BE2C (cell line): ENCODE results near the gene TNFAIP2.
"Not testable (repeated sequence)": the region's sequence is repeated elsewhere in the genome, so short reads cannot be mapped to it uniquely, and the experiment has no call there.

Source experiments
- DNase-seq: peaks from one replicate; pipeline ENCODE4 v3.0.0-alpha.2; 2020
- H3K27me3 ChIP-seq: fragments of 250-450 bp; sonication (Bioruptor Pico); 2 replicates; pipeline ENCODE4 v1.5.1; 2020; ENCODE audit warnings: mild to moderate bottlenecking
- H3K36me3 ChIP-seq: fragments of 250-450 bp; sonication (Bioruptor Pico); 2 replicates; pipeline ENCODE4 v1.5.1; 2020; ENCODE audit warnings: mild to moderate bottlenecking
- H3K4me1 ChIP-seq: fragments of 250-450 bp; sonication (Bioruptor Pico); 2 replicates; pipeline ENCODE4 v1.5.1; 2020
- H3K4me3 ChIP-seq: 2 replicates; pipeline ENCODE4 v1.5.1; 2011; ENCODE audit warnings: low read depth, low read length
- H3K9me3 ChIP-seq: fragments of 250-450 bp; sonication (Bioruptor Pico); 2 replicates; pipeline ENCODE4 v1.5.1; 2020
- TF ChIP-seq, protein P1 (sequence below): IDR thresholded peaks from 2 replicates; pipeline ENCODE4 v1.5.1; 2012; ENCODE audit warnings: mild to moderate bottlenecking, low read depth, low read length

TNFAIP2 gene

DNA sequence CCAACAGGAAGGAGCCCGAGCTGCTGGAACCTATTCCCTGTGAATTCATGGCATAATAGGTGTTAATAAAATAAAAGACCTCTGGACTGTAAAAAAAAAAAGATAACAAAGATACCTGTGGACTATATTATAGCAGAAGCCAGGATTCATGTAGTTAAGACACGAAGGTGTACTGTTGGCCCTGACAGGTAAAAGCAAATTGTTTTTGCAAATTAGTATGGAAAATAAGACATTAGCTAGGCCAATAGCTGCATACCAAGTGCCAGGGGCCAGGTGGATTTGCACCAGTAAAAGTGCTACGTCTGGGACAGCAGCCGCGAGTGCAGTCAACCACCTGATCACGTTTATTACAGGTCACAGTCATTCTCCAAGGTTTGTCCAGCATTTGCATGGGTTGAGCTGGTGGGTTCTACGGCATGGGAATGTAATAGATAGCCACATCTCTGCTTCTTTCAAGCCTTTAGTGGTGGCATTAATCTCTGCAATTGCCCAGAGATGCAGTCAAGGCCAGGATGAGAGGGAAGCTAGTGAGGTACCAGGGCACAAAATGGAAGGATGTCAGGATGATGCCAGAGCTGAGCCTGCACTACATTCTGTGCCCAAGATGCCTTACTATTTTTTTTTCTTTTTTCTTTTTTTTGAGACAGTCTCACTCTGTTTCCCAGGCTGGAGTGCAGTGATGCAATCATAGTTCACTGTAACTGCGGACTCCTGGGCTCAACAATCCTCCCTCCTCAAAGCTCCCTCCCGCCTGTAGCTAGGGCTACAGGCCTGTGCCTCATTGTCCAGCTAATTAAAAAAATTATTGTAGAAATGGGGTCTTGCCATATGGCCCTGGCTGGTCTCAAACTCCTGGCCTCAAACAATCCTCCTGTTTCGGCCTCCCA lies 26.3 kb downstream of the TNFAIP2 start:
- H3K27me3 ChIP-seq, result no peaks in the 10 kb centered on the region
- no peaks in the 10 kb centered on the region for H3K9me3 ChIP-seq
- no peaks in the 10 kb centered on the region for H3K4me1 ChIP-seq
- TF ChIP-seq, protein P1, sequence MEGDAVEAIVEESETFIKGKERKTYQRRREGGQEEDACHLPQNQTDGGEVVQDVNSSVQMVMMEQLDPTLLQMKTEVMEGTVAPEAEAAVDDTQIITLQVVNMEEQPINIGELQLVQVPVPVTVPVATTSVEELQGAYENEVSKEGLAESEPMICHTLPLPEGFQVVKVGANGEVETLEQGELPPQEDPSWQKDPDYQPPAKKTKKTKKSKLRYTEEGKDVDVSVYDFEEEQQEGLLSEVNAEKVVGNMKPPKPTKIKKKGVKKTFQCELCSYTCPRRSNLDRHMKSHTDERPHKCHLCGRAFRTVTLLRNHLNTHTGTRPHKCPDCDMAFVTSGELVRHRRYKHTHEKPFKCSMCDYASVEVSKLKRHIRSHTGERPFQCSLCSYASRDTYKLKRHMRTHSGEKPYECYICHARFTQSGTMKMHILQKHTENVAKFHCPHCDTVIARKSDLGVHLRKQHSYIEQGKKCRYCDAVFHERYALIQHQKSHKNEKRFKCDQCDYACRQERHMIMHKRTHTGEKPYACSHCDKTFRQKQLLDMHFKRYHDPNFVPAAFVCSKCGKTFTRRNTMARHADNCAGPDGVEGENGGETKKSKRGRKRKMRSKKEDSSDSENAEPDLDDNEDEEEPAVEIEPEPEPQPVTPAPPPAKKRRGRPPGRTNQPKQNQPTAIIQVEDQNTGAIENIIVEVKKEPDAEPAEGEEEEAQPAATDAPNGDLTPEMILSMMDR, result no peak
- no peak overlapping the region for H3K4me3 ChIP-seq
- no peaks in the 10 kb centered on the region for H3K36me3 ChIP-seq
- DNase-seq, result no peak

DNA sequence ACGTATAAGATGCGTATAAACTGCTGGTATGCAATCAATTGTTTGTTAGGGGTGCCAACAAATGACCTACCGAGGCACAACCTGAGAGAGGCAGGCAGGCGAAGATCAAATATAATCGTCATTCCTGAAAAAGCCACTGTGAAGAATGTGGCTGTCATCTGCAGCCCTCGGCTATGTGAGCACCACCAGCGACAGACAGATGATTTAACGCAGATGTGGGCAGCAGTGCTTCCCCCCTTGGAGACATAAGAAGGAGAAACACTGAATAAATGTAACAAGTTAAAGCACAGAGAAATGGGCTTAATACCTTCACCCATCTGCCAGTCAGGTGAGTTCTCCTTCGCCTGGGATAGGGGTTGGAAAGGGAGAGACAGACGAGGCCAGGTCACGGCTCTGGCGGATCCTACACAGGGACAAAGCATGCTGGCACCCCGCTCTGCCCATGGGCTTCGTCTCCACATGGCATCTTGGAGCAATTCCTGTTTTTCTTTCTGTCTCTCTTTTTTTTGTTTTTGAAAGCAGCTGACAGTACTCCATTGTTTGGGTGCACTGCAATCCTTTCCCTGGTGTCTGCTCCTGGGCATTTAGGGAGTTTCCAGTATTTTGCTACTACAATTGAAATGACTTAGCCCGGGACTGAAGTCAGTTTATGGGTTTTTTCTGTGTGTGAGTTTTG lies 28.1 kb downstream of the TNFAIP2 start:
- H3K4me3 ChIP-seq, result no peak overlapping the region
- H3K27me3 ChIP-seq, result no peaks in the 10 kb centered on the region
- TF ChIP-seq, protein P1, result no peak
- DNase-seq, result no peak
- no peaks in the 10 kb centered on the region for H3K9me3 ChIP-seq
- no peaks in the 10 kb centered on the region for H3K4me1 ChIP-seq
- H3K36me3 ChIP-seq, result no peaks in the 10 kb centered on the region

DNA sequence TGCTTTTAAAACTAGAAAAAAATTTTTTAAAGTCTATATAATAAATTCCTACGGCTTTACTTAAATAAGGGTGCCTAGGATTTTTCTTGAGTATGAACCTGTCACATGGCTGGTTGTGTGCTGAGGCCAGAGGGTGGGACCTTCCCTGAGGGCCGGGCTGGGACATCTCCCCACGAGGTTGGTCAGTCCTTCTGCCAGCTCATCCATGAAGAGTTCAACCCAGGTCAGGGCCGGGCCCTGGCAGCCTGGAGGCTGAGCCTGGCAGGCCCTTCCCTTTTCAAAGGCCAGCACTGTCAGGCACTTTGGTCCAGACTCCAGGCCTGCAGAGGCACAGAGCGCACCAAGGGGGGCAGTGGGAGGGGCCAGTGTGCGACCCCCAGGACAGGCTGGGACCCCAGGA lies 31.7 kb downstream of the TNFAIP2 start:
- H3K36me3 ChIP-seq, result no peaks in the 10 kb centered on the region
- DNase-seq, result peak; percentile 47
- TF ChIP-seq, protein P1, result no peak
- H3K4me1 ChIP-seq, result no peaks in the 10 kb centered on the region
- no peak overlapping the region for H3K4me3 ChIP-seq
- H3K27me3 ChIP-seq, result no peaks in the 10 kb centered on the region
- no peaks in the 10 kb centered on the region for H3K9me3 ChIP-seq

DNA sequence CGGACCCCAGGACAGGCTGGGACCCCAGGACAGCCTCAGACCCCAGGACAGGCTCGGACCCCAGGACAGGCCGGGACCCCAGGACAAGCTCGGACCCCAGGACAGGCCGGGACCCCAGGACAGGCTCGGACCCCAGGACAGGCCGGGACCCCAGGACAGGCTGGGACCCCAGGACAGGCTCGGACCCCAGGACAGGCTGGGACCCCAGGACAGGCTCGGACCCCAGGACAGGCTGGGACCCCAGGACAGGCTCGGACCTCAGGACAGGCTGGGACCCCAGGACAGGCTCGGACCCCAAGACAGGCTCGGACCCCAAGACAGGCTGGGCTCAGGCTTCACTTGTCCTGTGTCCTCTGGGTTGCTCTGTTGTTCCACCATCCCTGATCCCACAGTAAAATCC lies 32.2 kb downstream of the TNFAIP2 start:
- H3K4me1 ChIP-seq, H3K4me3 ChIP-seq, H3K9me3 ChIP-seq, DNase-seq, H3K27me3 ChIP-seq, H3K36me3 ChIP-seq: not testable (repeated sequence)

DNA sequence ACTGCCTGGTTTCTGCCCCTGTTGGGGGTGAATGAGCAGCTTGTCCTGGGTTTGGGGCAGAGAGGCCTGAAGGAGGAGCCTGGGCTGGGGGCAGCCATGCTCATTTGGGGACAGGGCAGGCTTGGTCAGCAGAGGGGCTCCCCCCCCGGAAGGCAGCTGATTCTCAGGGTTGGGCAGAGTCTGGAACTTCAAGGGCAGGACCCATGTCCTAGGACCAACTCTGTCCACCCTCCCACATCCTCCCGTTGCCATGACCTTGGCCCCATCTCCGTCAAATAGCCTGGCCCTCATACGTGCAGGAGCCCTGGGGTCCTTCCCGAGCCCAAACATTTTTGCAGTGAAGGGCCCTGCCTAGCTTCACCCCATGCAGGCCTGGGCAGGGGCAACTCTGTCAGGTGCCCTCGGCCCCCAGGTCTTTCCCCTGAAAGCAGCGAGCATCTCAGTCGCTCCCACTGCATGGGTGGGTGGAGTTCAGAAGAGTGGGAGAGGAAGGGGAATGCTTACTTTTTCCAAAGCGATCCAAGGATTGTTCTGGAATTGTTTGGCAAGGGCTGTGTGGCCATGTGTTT lies 32.6 kb downstream of the TNFAIP2 start:
- TF ChIP-seq, protein P1, result no peak
- no peaks in the 10 kb centered on the region for H3K4me1 ChIP-seq
- no peak overlapping the region for H3K4me3 ChIP-seq
- no peak for DNase-seq
- no peaks in the 10 kb centered on the region for H3K9me3 ChIP-seq
- H3K27me3 ChIP-seq, result no peaks in the 10 kb centered on the region
- no peaks in the 10 kb centered on the region for H3K36me3 ChIP-seq

DNA sequence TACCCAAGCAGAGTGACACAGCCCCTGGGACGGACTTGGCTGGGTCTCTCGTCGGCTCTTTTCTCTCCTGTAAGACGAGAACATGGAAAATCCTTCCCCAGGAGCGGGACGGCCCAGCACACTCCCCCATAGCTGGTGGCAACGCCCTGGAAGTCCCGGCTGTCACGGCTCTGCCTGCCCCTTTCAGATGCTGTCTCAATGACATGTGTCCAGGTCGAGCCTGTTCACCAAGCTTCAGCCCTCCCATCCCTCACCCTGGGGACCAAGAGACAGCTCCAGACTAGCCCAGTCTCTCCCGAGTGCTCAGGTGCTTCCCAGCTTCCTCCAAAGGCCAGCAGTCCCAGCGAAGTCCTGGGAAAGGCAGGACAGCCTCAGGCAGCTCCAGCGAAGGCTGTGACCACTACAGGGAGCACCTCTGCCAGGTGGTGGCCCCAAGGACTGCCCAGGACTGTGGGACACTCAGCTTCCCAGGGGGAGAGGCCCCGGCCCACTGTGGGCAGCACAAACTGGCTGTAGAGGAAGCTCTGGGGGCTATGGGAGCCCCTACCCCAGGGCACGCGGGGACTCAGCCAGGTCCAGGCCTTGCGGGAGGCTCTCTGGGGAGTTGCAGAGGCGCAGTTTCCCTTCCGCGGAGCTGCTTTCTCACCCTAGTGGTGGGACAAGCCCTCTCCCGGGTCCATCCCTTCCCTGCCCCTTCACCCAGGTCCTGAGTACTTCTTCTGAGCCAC lies 33.6 kb downstream of the TNFAIP2 start:
- Histone ChIP-seq H3K36me3 (no peaks in the 10 kb centered on the region), H3K27me3 (no peaks in the 10 kb centered on the region), H3K4me3 (no peak overlapping the region), H3K4me1 (no peaks in the 10 kb centered on the region), H3K9me3 (no peaks in the 10 kb centered on the region)
- DNase-seq, result no peak
- TF ChIP-seq, protein P1, result no peak
